Lower lobe of right lung (tissue), 2 donors: Measurements from ENCODE around the gene NID1. TPM values are rescaled to one million over a fixed set of nuclear protein-coding genes. Genes with fewer than 3 reads are reported as not detected.
A peak's percentile ranks its signal among the peaks of the same experiment; 100 is the strongest.

Experiments
- ATAC-seq, 2 donors: fragments of 200-7000 bp; cut with Tn5 transposase; one replicate each; pipeline ENCODE4 v1.9.1; 2020 to 2022; ENCODE audit warnings: mild to moderate bottlenecking in 2 of 2, moderate library complexity in 2 of 2
- DNase-seq: peaks from one replicate; pipeline ENCODE4 v3.0.0-alpha.2; 2020
- H3K27ac ChIP-seq: fragments of 200-600 bp; one replicate; pipeline ENCODE4 v1.8.0; 2022
- H3K27me3 ChIP-seq: fragments of 200-600 bp; one replicate; pipeline ENCODE4 v1.8.0; 2022; ENCODE audit warnings: low read depth
- H3K36me3 ChIP-seq: fragments of 200-600 bp; one replicate; pipeline ENCODE4 v1.8.0; 2022; ENCODE audit warnings: mild to moderate bottlenecking
- H3K4me1 ChIP-seq: fragments of 200-600 bp; one replicate; pipeline ENCODE4 v1.8.0; 2022
- H3K4me3 ChIP-seq: fragments of 200-600 bp; one replicate; pipeline ENCODE4 v1.8.0; 2022; ENCODE audit warnings: mild to moderate bottlenecking
- H3K9me3 ChIP-seq: fragments of 200-600 bp; one replicate; pipeline ENCODE4 v1.8.0; 2022
- CTCF ChIP-seq: fragments of 200-600 bp; IDR thresholded peaks from one replicate; pipeline ENCODE4 v1.8.0; 2022; ENCODE audit warnings: antibody characterized with exemption, mild to moderate bottlenecking
- intact Hi-C: fragments of 100-400 bp; cut with DNase I; formaldehyde crosslinking; loops from one replicate; pipeline ENCODE4 v1.11.0; 2022
- total RNA-seq: library from RNA; stranded (reverse); fragmentation: NEBNext Ultra II Directional; extraction: Animal tissue kit (Norgen Biotek cat#: 25700); gene quantifications from one replicate; pipeline ENCODE4 v1.2.1, GENCODE V29; 2021
- donor health status: DM: no; HTN: yes; CAD: no; lungs with severe emphysema.

NID1 gene
- total RNA-seq, 1 donor from 2014 or later: 46.6 TPM

GRCh38 chr1:235946571-235946981, 118.3 kb downstream of the NID1 start:
- Histone ChIP-seq H3K27me3 (no peaks in the 10 kb centered on the region), H3K36me3 (no peaks in the 10 kb centered on the region), H3K4me3 (no peak overlapping the region), H3K9me3 (no peaks in the 10 kb centered on the region), H3K27ac (peak overlapping the region; percentile 33), H3K4me1 (peaks cover 29% of the 10 kb centered on the region)
- no peak for DNase-seq
- peak; percentile 32 for TF ChIP-seq CTCF
- intact Hi-C loops: no loop called here
- peak; percentile 62 to 75 for ATAC-seq

GRCh38 chr1:235945775-235946570, 118.9 kb downstream of the NID1 start:
- peak; percentile 88 for DNase-seq
- intact Hi-C loops: no loop called here
- peak overlapping the region; percentile 56 for H3K27ac ChIP-seq

GRCh38 chr1:235943581-235944114, 121.2 kb downstream of the NID1 start:
- H3K27ac ChIP-seq: no peak overlapping the region
- peaks cover 55% of the 10 kb centered on the region for H3K4me1 ChIP-seq
- DNase-seq (no peak), ATAC-seq (no peak)
- intact Hi-C loops: no loop called here
- H3K9me3 ChIP-seq: no peaks in the 10 kb centered on the region
- no peaks in the 10 kb centered on the region for H3K36me3 ChIP-seq
- H3K27me3 ChIP-seq: no peaks in the 10 kb centered on the region
- TF ChIP-seq CTCF: no peak
- H3K4me3 ChIP-seq: no peak overlapping the region

More at GRCh38 chr1:235945775-235946570, 118.9 kb downstream of the NID1 start:
- H3K4me1 ChIP-seq: peaks cover 33% of the 10 kb centered on the region
- peak; percentile 65 to 86 for ATAC-seq
- no peaks in the 10 kb centered on the region for H3K9me3 ChIP-seq
- H3K4me3 ChIP-seq: no peak overlapping the region
- H3K36me3 ChIP-seq: no peaks in the 10 kb centered on the region
- TF ChIP-seq CTCF: no peak
- H3K27me3 ChIP-seq: no peaks in the 10 kb centered on the region

GRCh38 chr1:235942979-235943575, 121.8 kb downstream of the NID1 start:
- ATAC-seq: no peak
- TF ChIP-seq CTCF: no peak
- Histone ChIP-seq H3K9me3 (no peaks in the 10 kb centered on the region), H3K36me3 (no peaks in the 10 kb centered on the region), H3K27me3 (no peaks in the 10 kb centered on the region), H3K4me3 (no peak overlapping the region), H3K4me1 (peaks cover 61% of the 10 kb centered on the region), H3K27ac (no peak overlapping the region)
- DNase-seq: no peak
- intact Hi-C loops: no loop called here

GRCh38 chr1:235942625-235942934, 122.3 kb downstream of the NID1 start:
- Histone ChIP-seq H3K4me3 (no peak overlapping the region), H3K9me3 (no peaks in the 10 kb centered on the region), H3K4me1 (peaks cover 61% of the 10 kb centered on the region), H3K27ac (peak overlapping the region; percentile 36), H3K36me3 (no peaks in the 10 kb centered on the region), H3K27me3 (no peaks in the 10 kb centered on the region)
- no peak for ATAC-seq
- TF ChIP-seq CTCF: no peak
- DNase-seq: no peak
- intact Hi-C loops: no loop called here
